Dedifferentiated amniotic fluid mesenchymal stem cell (primary cell): ENCODE data around the gene EXOC4.
"Not testable (repeated sequence)": the region's sequence is repeated elsewhere in the genome, so short reads cannot be mapped to it uniquely, and the experiment has no call there.

Source experiments
- DNase-seq: peaks from one replicate; pipeline ENCODE4 v3.0.0-alpha.2; 2016; ENCODE audit errors: extremely low spot score

The EXOC4 gene

GRCh38 chr7:133623721-133624120 lies 370.8 kb downstream of the EXOC4 start:
- DNase-seq: no peak

GRCh38 chr7:133625046-133625445 lies 372.2 kb downstream of the EXOC4 start:
- DNase-seq: no peak

- no peak for DNase-seq
Observed at GRCh38 chr7:133629701-133630100, 376.8 kb downstream of the EXOC4 start.

GRCh38 chr7:133633055-133633454 lies 380.2 kb downstream of the EXOC4 start:
- DNase-seq: no peak

GRCh38 chr7:133635541-133635940 lies 382.7 kb downstream of the EXOC4 start:
- DNase-seq: no peak

GRCh38 chr7:133638857-133639256 lies 386.0 kb downstream of the EXOC4 start:
- no peak for DNase-seq

- DNase-seq: no peak
Observed at GRCh38 chr7:133641436-133641835, 388.6 kb downstream of the EXOC4 start.

GRCh38 chr7:133642907-133643306 lies 390.0 kb downstream of the EXOC4 start:
- DNase-seq: no peak

- not testable (repeated sequence) for DNase-seq
Observed at GRCh38 chr7:133643652-133644051, 390.8 kb downstream of the EXOC4 start.

GRCh38 chr7:133645884-133646391 lies 393.1 kb downstream of the EXOC4 start:
- DNase-seq: no peak

GRCh38 chr7:133646472-133647315 lies 393.8 kb downstream of the EXOC4 start:
- no peak for DNase-seq

GRCh38 chr7:133649593-133649992 lies 396.7 kb downstream of the EXOC4 start:
- no peak for DNase-seq

GRCh38 chr7:133650069-133650468 lies 397.2 kb downstream of the EXOC4 start:
- DNase-seq: peak; percentile 52

- DNase-seq: no peak
Observed at GRCh38 chr7:133650487-133651300, 397.8 kb downstream of the EXOC4 start.

GRCh38 chr7:133652547-133652946 lies 399.7 kb downstream of the EXOC4 start:
- no peak for DNase-seq

- no peak for DNase-seq
Observed at GRCh38 chr7:133654547-133654946, 401.7 kb downstream of the EXOC4 start.

GRCh38 chr7:133662276-133662675 lies 409.4 kb downstream of the EXOC4 start:
- DNase-seq: no peak

- DNase-seq: no peak
Observed at GRCh38 chr7:133662830-133663229, 410.0 kb downstream of the EXOC4 start.

GRCh38 chr7:133664528-133664927 lies 411.6 kb downstream of the EXOC4 start:
- DNase-seq: no peak

GRCh38 chr7:133668296-133669060 lies 415.6 kb downstream of the EXOC4 start:
- DNase-seq: no peak

GRCh38 chr7:133669061-133669455 lies 416.2 kb downstream of the EXOC4 start:
- no peak for DNase-seq

- no peak for DNase-seq
Observed at GRCh38 chr7:133670250-133670649, 417.4 kb downstream of the EXOC4 start.
